ENCODE data around the gene CDKAL1. TPM values are rescaled to one million over a fixed set of nuclear protein-coding genes. Genes with fewer than 3 reads are reported as not detected.
"Not testable (repeated sequence)": the region's sequence is repeated elsewhere in the genome, so short reads cannot be mapped to it uniquely, and the experiment has no call there.

CDKAL1 gene
- total RNA-seq, 1 donor from 2014 or later, result 47.6 TPM

DNA sequence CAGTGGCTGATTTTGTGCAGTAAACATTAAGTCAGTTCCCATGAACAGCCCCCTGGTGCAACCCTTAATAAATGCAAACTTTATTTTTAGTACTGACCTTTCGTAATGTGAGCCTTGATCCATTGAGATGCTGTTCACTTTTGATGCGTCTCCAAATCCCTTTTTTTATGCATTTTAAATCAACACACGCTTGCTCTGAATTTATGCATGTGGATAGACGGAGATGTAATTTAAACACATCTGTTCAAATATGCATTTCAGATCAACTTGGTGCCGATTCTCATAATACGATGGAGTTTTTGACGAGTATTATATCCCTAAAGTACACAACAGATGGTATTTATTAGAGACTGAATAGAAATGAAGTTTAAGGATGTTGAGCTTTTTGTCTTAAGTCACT is 505.7 kb downstream of the CDKAL1 start:
- no peak for DNase-seq

DNA sequence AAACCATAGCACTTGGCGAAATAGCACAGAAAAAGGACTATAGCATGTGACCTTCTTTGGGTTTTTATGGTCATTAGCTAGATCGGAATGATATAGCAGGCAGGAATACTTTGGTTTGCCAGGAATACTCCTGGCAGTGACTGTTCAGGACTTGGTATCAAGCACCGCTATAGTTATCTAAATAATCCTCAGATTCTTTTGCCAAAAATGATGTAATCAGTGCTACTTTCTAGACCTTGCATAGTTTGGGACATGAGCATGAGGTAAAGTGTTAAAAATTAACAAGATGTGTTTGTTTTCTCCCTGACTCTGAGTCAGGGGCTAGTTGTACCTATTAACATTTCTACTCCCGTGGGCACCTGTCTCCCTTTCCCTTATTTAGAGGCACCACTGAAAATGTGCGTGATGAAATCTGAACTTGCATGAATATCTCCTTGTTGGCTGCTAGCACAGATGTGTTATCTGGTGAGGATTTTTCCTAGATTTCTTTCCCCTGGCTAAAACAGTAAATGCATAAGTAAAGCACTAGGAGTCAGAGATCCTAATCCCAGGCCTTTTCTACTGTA is 511.0 kb downstream of the CDKAL1 start:
- DNase-seq, result no peak

DNA sequence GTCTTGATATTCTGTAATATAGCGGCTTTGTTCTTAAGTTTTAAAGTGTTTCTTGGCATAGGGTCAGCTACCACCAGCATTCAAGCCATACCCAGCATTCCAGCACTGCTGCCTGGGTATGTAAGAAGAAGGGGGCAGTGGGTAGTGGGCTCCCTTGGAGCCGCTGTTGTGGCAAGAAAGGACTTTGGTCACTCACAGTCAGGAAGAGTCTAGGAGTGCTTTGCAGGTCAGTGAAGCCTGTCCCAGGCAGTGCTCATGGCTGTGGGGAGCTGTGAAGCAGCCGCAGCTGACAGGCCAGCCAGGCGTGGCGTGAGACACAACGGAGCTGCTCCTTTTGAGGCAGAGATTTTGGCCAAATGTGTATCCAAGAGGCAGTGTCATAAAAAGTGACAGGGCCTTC is 512.0 kb downstream of the CDKAL1 start:
- DNase-seq, result no peak

DNA sequence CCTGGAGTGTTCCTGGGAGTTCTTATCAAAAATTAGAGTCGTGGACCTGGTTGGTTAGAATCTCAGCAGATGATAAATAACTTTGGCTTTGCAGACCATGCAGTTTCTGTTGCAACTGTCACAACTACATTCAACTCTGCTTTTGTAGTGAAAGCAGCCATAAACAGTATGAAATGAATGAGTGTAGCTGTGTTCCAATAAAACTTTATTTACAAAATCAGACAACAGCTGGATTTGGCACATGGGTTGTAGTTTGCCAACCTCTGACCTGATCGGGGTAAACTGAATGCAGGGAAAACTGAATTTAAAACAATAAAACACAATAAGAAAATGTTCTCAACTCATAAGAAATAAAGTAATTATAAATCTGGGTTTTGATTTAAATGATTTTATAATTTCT is 513.8 kb downstream of the CDKAL1 start:
- no peak for DNase-seq

DNA sequence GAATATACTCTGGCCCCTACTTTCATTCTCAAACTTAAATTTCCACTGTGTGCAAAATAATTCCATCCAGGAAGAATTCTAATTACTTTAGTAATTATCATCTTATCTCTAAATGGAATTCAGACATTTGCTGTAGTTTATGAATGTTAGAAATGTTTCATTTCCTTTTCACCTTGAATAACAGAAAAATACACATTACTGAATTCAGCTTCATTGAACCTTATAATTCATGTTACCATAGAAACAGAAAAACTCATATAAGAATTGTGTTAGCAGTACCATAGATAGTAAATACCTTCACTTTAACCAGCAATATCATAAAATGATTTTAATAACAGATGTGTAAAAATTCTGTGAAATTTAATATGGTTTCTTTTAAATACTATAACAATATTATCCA is 514.9 kb downstream of the CDKAL1 start:
- no peak for DNase-seq

DNA sequence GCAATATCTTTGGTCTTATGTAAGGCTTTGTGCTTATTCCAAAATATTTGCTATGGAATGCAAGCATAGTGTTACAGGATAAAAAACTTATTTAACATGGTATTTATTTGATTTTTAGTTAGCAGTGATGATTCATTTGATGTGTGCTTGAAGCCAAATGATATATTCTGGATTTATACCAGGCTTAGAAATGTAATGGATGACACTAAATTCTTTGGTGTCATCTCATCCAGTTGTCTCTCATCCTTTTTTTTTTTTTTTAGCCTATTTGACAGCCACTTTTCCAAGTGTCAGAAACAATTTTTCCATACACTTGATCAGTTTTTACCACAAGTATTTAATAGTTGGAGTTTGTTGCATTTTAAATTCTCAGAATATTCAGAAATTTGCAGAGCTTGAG is 515.3 kb downstream of the CDKAL1 start:
- no peak for DNase-seq

DNA sequence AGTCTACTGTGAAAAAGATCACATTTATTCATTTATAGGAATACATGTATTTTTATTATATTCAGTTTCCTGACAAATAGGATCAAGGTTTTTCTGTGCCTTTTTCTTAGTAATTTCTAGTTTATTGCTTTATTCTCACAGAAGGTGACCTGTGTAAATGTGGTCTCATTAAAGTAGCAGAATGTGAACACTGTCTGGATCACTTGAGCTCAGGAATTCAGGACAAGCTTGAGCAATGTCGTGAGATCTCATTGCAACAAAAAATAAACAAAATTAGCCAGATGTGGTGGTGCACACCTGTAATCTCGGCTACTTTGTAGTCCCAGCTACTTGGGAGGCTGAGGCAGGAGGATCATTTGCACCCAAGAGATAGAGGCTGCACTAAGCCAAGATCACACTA is 516.7 kb downstream of the CDKAL1 start:
- no peak for DNase-seq

DNA sequence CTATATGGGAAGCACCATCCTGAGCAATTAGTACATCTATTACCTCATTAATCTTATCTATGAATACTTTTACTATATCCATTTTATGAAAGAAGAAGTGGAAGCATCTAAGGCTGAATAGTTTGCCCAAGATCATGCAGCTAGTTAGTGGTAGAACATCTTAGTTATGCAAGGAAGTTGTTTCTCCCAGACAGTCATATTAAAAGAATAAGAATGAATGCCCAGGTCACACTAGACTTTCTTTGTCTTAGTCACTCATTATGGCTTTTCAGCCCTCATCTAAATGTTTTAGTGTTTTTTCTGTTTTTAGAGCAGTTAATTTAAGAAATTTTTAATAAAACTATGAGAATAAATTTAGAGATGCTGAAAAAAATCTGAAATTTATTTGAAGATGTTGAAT is 517.5 kb downstream of the CDKAL1 start:
- no peak for DNase-seq

DNA sequence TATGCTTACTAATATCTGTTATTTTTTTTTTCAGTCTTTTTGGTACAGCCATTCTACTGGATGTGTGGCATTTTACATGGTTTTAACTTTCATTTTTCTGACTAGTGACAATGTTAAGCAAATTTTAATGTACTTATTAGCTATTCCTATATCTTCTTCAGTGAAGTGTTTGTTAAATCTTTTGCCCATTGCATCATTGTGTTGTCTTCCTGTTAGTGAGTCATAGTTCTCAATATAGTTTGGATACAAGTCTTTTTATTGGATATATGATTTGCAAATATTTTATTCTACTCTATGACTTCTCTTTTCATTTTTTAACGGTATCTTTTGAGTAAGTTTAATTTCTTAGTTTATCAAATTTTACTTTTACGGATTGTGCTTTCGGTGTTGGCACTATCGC is 519.4 kb downstream of the CDKAL1 start:
- no peak for DNase-seq

DNA sequence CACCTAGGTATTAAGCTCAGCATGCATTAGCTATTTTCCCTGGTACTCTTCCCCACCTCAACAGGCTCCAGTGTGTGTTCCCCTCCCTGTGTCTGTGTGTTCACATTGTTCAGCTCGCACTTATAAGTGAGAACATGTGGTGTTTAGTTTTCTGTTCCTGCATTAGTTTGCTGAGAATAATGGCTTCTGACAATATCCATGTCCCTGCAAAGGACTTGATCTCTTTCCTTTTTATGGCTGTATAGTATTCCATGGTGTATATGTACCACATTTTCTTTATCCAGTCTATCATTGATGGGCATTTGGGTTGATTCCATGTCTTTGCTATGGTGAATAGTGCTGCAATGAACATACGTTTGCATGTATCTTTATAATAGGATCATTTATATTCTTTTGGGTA is 521.2 kb downstream of the CDKAL1 start:
- DNase-seq, result not testable (repeated sequence)

DNA sequence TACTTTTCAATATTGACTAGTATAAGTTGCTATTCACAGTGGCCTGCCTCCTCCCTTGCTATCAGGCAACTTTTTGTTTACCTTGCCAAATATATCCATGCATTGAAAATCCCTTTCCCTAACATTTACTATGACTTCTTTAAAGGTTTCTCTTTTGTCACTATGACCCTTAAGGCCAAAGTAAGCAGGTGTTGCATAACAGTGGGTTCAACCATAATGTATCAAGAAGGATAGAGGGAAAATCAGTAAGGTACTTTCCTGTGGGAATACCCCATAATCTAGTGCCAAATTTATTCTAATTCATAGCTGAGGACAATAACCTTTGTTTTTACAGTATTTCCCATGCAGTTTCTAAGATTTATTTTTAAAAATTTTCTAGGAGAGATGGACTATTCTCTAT is 527.6 kb downstream of the CDKAL1 start:
- no peak for DNase-seq

DNA sequence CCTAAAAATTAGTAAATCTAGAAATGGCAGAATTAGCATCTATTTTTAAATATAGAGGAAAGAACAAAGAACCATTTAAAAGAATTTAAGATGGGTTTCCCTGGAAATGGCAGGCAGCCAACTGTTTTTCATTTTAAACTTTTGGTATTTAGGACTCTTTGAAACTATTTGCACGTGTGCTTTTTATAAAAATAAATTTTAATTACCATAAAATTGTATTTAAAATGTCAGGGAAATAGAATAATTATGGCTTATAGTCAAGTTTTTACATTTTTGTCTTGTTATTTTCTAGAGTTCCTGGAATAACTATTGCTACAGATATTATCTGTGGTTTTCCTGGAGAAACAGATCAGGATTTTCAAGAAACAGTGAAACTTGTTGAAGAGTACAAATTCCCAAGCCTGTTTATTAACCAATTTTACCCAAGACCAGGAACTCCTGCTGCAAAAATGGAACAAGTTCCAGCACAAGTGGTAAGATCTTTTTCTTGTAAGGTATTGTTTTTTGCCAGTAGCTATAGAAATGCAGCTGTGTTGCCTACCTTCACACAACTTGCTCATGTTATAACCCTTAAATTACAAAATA is 530.6 kb downstream of the CDKAL1 start:
- DNase-seq, result no peak

DNA sequence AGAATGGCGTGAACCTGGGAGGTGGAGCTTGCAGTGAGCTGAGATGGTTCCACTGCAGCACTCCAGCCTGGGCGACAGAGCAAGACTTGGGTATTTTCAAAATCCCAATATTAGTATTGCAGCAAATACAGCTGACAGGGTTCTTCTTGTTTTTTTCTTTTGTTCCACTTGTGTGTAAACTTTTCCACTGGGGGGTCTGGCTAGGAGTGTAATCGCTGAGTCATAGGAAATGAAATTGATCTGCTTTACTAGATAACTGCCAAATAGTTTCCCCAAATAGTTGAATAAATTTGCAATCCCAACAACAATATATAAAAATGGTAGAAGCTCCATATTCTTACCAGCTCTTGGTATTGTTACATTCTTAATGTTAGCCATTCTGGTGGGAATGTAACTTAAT is 533.3 kb downstream of the CDKAL1 start:
- DNase-seq, result no peak

DNA sequence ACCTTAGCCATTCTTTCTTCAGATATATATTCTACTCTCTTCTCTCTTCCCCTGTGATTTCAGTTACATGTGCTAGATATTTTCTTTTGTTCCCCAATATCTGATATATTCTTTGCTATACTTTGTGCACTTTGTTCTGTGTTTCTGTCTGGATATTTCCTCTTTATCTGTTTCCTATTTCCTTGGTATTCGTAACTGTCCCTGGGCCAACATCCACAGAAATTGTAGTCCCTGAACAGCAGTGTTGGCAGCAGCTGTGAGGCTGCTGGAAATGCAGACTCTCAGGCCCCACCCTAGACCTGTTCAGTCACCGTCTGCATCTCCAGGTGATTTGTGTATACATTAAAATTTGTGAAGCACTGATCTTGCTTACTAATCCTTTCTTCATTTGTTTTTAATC is 536.4 kb downstream of the CDKAL1 start:
- DNase-seq, result no peak

DNA sequence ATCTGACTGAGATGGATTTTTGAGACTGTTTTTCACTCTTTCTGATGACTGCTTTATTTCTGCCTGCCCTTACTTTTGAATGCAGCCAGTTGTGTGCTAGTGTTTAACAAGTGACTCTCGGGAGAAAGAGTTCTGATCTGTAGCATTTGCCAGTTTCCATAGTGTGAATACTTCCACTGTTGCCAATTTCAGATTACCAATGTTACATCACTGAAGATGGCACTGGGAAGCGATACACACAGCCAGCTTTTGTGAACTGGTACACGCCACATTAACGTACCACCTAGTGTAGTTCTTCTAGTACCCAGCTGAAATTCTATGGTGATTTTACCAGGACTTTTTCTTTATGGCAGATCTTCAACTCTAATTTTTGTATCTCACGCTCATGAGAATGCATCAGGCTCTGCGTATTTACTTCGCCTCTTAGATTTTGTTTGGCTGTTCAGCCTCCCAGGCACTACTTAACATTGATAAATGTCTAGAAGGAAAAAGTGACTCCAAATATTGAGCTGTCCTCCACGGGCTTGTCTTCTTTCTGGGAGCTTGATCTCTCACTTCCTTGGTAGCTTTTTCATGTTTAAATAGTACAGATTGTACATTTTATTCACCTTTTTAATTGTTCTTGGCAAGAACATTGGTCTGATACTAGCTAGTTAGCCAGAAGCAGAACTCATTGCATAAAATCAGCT is 537.7 kb downstream of the CDKAL1 start:
- no peak for DNase-seq

DNA sequence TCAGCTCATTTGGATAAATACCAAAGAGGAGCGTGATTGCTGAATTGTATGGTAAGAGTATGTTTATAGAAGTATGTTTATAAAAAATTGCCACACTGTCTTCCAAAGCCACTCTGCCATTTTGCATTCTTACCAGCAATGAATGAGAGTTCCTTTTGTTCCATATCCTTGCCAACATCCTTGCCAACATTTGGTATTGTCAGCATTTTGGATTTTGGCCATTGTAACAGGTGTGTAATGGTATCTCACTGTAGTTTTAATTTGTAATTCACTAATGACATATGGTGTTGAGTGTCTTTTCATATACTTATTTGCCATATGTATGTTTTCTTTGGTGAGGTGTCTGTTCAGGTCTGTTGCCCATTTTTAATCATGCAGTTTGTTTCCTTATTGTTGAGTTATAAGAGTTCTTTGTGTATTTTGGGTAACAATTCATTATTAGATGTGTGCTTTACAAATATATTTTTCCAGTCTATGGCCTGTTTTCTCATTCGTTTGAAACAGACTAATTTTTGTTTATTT is 539.1 kb downstream of the CDKAL1 start:
- no peak for DNase-seq

DNA sequence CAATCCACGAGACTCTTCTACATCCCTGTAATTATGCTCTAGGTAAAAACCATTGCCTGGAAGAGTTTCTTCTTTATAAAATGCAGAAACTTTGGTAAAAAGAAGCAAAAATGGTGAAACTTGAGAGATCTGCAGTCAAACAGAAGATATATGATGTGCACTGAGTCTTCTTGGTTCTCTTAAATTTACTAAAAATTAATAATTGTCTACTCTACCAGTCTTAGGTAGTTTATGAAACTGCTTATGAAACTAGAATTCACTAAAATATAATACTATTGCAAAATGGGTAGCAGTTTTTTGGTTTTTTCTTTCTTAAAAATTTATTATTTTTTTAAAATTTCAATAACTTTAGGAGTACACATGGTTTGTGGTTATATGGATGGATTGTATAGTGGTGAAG is 540.2 kb downstream of the CDKAL1 start:
- no peak for DNase-seq

DNA sequence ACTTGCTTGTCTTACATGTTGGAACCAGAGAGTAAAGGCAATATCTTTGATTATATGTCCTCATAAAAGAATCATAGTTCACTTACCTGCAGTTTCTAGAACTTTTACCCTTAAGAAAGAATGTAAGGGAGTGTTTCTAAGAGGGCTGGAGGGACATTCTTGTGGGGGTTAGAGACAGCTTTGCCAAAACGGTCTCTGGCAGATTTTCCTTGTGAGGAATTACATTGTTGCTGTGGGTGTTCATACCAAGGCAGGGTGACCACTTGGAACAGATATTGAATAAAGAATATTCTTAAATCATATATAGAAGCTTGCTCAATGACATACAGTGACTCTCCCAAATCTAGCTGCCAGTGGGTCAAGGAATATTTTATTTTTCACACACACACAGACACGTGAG is 541.7 kb downstream of the CDKAL1 start:
- DNase-seq, result no peak

DNA sequence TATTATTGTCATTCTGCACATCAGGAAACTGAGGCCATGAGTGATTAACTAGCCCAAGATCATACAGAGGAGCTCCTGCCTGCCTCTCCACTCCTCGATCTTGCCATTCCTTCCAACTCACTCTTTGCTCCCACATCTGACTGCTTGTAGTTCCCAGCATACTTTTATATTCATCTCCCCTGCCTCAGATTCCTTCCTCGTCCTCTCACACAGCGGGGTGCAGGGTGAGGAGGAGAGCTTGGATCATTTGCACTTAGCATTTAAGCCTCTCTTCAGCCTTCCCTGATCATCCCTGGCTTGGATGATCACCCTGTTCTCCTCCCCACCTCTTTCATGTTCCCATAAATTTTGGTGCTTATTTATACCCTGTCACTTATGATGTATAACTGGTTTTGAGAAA is 544.2 kb downstream of the CDKAL1 start:
- no peak for DNase-seq

DNA sequence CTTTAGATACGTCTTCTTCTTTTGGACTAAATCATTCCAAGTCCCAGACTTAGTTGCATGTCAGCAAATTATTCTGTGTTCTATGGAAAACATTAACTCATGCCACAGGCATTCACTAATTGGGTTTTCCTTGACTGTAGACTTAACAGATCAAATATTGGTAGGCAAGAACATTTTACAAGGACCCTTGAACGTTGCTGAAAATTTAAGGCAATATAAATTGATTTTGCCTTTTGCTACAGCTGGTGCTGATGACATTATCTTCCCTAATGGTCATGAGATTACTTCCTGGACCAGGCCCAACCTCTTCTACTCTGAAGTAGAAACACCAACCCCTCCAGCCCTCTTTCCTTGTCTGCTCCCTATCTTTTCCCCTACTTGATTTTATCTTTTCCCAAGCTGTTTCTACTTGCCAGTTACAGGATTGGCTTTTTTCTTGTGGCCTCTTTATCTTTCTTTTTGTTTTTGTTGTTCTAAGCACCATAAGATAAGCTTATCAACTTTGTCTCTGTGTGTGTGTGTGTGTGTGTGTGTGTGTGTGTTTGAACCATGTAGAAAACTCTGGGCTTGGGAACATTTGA is 545.3 kb downstream of the CDKAL1 start:
- DNase-seq, result no peak

DNA sequence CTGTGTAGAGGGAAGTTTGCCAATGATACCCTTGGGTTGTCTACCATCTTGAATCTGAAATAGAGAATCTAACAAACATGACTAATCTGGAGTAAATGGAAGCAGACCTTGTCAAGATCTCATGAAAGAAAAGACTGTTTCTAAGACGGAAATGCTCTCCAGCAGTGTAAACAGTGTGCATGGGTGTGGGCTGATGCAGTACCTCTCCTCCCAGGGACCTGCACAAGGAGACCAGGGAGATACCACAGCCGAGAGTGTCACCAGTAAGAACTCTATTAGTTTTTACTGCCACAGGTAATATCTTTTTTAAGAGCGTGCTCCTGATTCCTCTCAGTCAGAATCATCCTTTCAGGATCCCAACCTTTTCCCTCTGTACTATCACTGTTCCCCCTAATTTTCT is 546.0 kb downstream of the CDKAL1 start:
- no peak for DNase-seq

DNA sequence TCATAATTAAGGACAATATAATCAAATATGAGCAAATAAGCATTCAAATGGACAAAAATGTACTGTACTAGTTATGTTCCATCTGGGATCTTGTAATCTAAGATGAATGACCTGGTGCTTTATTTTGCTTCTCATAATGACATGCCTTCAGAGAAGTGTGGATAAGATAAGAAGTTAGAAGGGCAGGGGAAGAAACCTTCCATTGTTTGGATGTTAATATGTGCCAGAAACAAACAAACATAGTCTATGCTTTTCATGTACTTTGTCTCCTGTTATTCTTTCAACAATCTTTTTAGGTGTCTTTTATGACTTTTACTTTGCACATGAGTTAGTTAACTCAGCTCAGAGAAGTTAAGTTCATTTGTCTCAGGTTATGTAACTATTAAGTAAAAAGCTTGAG is 547.8 kb downstream of the CDKAL1 start:
- DNase-seq, result no peak

DNA sequence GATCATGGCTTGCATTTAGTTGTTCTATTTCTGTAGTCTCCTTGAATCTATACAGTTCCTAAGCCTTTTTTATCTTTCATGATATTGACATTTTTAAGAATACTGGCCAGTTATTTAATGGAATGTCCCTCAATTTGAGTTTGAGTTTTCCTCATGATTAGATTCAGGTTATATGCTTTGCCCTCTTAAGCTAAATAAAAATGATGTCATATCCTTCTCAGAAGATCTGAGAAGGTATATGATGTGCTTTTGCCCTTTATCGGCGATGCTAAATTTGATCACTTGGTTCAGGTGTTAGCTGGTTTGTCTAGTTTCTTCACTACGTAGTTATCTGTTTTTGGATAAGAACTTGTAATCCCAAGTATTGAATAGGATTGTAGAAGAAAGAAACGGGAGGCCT is 549.5 kb downstream of the CDKAL1 start:
- no peak for DNase-seq

DNA sequence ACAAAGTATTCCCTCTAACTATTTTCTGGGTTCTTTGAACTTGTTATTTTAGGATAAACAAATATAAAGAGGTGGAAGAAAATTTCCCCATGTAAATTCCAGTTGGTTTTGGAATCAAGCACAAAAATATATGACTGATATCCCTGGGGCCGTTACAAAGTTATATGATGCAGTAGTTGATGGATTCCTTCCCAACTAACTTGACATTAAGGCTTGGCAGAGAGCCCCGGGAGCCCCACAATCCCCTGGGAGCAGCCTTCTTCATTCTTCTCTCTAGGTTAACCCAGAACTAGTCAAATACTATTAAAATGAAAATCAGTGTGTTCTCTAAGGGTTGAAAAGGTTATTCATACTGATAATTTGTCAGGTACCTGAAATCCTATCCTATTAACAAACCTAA is 550.4 kb downstream of the CDKAL1 start:
- DNase-seq, result no peak
